Dedifferentiated amniotic fluid mesenchymal stem cell (primary cell): ENCODE measurements around the gene BBX.

Source experiments
- DNase-seq: peaks from one replicate; pipeline ENCODE4 v3.0.0-alpha.2; 2016; ENCODE audit errors: extremely low spot score

Gene BBX

DNA sequence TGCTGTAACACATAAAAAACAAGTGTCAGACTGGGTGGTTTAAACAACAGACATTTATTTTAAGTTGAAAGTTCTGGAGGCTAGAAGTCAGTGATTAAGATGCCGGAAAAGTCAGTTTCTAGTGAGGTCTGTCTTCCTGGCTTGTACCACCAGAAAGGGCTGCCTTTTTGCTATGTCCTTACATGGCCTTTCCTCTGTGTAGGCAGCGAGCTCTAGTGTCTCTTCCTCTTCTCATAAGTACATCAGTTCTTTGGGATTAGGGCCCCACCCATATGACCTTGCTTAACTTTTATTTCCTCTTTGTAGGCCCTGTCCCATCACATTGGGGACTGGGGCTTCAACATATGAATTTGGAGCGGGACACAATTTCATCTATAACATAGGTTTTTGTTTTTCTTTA lies 128.0 kb downstream of the BBX start:
- no peak for DNase-seq

- no peak for DNase-seq
These were observed 129.0 kb downstream of the BBX start for GRCh38 chr3:107651782-107652181.

DNA sequence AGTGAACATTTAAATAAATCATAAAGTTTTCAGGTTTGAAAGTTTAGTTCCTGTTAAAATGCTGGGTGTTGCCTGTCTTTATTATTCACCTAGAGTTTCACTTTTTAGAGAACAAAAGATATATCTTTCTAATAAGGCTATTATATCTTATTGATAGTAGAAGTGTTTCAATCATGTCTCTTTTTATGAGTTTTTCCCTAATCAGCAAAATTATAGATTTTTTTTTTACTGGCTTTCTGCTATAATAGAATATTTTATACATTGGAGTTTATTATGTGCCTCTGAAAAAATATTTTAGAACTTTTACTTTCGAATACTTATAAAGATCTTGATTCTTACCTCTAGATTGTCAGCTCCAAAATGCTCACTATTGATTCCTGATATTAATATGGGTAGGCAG lies 131.5 kb downstream of the BBX start:
- no peak for DNase-seq

DNA sequence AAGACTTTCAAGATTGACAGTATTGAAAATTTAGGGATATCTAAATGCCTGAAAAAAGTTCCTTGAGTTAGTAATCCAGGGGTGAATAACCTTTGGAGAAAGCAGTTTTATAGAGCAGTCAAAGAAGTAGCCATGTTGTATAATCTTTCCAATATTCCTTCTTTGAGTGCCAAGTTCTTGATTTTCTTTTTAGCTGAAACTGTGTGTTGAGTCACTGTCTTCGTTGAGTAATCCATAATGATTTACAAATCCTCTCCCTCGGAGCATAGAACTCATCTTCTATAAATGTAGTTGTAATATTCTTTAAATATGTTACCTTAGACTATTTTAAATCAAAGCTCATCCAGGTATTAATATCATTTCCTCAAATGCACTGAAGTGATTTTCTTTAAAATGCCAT lies 135.2 kb downstream of the BBX start:
- DNase-seq: no peak

DNA sequence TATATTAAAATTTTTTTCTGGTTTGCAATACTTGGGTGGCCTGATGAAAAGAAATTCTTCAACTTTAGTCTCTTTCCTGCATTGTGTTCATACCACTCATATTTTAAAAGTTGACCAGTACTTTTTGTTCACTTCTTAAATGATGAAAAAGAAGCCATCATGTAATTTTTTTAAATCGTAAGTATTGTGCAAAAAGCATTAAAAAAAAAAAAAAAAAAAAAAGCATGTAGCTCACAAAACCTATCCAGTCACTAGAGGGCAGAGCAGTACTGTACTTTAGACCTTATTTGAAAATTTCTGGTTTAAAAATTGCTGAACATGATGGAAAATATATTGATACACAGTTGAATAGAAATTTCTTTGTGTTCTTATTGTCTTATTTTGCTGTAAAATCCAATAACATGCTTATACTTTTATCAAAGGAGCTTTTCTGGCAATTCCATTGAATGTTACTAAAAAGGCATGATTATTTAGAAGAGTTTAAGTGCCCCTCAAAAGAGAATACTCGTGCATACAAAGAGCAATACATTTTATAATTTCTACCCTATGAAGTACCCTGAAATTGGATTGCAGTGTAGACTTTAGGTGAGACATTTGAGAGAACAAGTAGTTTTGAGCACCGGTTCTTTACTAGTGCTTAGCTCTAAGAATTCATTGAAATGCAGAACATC lies 137.7 kb downstream of the BBX start:
- DNase-seq: peak; percentile 75

DNA sequence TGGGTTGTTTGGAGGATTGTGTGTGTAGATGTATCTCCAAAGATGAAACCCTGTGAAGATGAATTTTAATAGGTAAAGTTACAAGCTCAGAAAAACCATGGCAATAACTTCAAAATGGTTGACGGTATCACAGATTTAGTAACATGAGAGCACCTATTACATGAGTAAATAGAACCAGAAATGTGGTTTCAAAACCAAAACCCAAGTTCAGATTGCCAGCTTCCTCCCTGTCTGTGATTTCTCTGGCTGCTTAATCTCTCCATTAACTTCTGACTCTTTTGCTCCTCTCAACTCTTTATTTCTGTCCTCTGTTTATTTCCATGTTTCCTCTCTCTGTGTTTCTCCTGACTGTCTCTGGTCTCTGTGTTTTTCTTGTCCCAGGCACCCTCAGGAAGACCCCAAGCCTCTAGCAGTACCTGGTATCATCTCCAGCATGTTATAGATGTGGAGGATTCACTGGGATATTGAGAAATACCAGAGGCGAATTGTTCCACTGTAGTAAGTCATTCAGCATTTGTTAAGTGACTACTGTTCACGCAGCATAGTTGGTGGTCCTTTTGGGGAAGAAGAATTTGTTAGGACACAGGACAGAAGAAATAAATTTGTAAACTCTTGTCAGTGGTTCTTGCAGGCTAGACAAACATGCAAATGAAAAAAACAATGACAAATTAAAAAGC lies 138.8 kb downstream of the BBX start:
- no peak for DNase-seq

- DNase-seq: peak; percentile 40
These were observed 139.4 kb downstream of the BBX start for GRCh38 chr3:107662124-107662507.

DNA sequence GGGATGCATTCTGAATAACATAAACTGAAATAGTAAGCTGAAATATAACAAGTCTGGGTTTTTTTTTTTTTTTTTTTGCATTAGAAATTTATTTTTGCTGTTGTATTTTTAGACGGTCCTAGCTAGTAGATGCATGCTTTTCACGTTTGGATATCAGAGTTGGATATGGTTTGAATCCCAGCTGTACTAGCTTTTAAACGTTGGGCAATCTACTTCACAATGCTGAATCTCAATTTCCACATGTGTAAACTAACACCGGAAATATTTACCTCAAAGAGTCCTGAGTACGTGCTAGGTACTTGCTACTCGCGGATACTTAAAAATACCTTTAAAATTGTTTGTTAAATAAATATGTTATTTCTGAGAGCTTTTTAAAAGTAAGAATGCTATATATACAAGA lies 139.8 kb downstream of the BBX start:
- no peak for DNase-seq

- DNase-seq: no peak
These were observed 140.5 kb downstream of the BBX start for GRCh38 chr3:107663266-107663665.

GRCh38 chr3:107664614-107665013 lies 141.9 kb downstream of the BBX start:
- no peak for DNase-seq

- DNase-seq: no peak
These were observed 142.6 kb downstream of the BBX start for GRCh38 chr3:107665351-107665750.

DNA sequence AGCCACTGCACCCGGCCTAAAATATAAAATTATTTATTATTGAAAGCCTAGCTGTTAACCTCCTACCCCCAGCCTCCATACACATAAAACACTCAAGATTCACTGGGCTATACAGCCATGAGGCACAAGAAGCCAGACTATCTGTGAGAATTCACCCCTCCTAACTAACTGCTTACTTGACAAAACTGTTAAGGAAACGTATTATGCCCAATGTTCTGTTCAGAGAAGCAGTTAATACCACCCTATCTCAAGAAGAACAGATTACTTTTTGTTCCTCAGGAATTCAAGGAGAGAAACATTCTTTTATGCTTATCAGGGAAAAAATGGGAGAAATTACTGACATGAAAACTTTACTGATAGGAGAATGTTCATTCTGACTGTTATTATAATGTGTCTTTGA lies 144.1 kb downstream of the BBX start:
- no peak for DNase-seq

- no peak for DNase-seq
These were observed 145.7 kb downstream of the BBX start for GRCh38 chr3:107668416-107668815.

- DNase-seq: no peak
These were observed 146.2 kb downstream of the BBX start for GRCh38 chr3:107668963-107669362.

DNA sequence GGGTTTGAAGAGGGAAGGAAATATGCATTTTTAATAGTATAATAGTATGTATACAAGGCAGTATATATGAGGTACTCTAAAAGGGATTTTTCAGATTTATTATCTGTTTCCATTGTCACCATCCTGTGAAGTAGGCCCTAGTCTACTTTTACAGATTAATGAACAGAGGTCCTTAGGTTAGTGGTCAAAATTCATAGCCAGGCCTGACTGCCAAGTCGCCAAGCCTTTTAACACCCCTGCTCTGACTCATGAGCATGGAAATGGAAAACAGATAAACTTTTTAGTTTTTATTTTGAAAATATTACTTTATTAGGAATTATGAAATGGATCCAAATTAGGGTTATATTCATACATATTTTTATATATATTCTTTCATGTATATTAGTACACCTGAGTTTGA lies 146.9 kb downstream of the BBX start:
- DNase-seq: no peak

- DNase-seq: no peak
These were observed 148.2 kb downstream of the BBX start for GRCh38 chr3:107670986-107671385.

GRCh38 chr3:107674371-107674770 lies 151.6 kb downstream of the BBX start:
- no peak for DNase-seq

DNA sequence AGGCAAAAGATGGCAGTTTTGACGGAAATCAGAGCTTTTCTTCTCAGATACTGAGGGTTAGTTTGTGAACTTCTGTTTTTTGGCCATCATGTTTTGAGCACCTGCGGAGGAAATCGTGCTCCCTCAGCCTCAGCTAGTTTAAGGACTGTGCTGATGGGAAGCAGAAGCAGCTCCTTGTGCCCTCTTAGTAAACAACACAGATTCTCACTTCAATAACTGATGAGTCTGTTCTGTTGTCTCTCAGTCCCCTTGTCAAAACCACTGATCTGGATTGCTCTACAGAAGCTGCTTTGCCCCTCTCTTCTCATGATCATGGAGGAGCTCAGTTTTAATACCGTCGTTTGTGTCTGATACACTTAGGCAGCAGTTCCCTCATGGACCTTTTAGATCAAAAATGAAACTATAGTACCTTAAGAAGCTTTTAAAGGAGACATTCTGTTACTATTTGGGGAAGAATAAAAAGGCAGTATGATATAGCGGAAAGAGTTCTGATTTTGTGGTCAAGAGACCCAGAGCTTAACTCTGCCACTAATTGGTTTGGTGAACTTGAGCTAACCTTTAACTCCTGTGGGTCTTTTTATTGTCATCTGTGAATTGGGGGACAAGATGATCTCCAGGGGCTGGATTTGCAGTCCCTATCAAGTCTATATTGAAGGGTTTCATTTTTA lies 152.6 kb downstream of the BBX start:
- no peak for DNase-seq

DNA sequence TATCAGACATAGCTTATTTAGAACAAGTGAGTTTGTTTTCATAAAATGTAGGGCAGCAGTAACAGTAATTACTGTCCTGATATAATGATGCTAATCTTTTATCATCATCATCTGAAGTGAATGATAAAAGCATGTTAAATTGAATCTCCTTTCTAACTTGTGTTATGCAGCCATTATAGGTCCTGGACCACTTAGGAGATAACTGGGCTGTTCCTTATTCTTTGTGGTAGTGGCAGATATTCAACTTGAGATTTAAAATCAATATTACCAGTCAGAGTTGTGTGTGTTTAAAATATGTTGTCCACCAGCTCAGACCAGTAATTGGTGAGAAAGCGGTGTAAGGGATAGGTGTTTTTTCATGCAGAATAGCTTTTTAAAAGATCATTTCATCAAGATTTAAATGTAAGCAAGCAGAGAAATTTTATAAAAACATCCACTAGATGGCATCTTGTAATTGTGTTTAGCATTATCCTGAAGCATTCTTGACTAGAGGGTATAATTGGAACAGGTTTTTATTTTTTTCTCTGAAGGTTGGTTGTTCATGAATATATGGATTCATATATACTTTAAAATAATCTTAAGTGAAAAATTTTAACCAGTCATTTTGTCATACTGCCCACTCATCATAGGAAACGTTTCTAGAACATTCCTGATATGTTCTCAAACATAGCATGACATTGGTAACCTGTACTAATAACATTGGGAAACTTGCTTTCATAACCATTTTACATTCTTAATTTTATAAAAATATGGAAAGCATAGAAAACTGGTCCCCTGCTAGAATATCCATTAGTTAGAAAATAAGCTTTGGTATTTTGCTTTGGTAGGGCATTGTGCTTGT lies 153.9 kb downstream of the BBX start:
- no peak for DNase-seq

GRCh38 chr3:107679921-107680320 lies 157.2 kb downstream of the BBX start:
- DNase-seq: no peak

- no peak for DNase-seq
These were observed 157.9 kb downstream of the BBX start for GRCh38 chr3:107680698-107681097.

- DNase-seq: no peak
These were observed 158.6 kb downstream of the BBX start for GRCh38 chr3:107681396-107681795.
